ENCODE measurements around the gene ADAM8.

GRCh38 chr10:133324198-133324792, 47.6 kb upstream of the ADAM8 start:
- TF ChIP-seq CTCF (conservative IDR thresholded peaks at IDR 0.05 in 1 of 2, IDR thresholded peaks at IDR 0.05 in 1 of 2; ENCODE audit: low read depth in 1 of 2, low read length in 2 of 2) (no peak), EZH2 (IDR thresholded peaks at IDR 0.05; ENCODE audit: low read length, missing control alignments) (no peak)
